KOPT-K1 (cell line): ENCODE measurements around the gene XG.
"Not testable (repeated sequence)": the region's sequence is repeated elsewhere in the genome, so short reads cannot be mapped to it uniquely, and the experiment has no call there.

Experiments
- H3K27ac ChIP-seq: fragments of 200-600 bp; sonication (generic); 2 replicates; pipeline ENCODE4 v1.5.1; 2016; ENCODE audit warnings: antibody characterized with exemption, mild to moderate bottlenecking, low read depth, low read length; ENCODE audit not compliant: poor library complexity, severe bottlenecking
- H3K36me3 ChIP-seq: fragments of 200-600 bp; sonication (generic); 2 replicates; pipeline ENCODE4 v1.5.1; 2017; ENCODE audit warnings: antibody characterized with exemption, mild to moderate bottlenecking, low read length, moderate library complexity; ENCODE audit not compliant: insufficient read depth
- H3K9me3 ChIP-seq: fragments of 200-600 bp; sonication (generic); 2 replicates; pipeline ENCODE4 v1.5.1; 2017; ENCODE audit warnings: antibody characterized with exemption, low read length, mild to moderate bottlenecking; ENCODE audit not compliant: insufficient read depth, poor library complexity, severe bottlenecking

XG gene

DNA sequence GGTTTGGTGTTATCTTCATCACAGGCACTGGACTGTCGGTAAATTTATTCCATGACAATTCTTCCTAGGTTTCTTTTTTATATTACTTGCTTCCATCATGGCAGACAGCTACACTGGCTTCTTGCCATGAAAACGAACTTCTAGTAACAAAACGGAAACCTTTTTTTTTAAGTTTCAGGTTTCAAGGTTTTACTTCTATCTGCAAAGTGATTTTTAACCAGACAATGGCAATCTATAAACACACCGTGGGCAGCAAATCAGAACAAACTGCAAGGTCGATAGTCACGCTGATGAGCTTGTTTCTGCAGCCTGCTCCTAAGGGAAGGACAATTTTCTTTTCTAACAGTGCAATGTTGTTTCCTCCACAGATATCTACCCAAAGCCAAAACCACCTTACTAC lies 29.9 kb downstream of the XG start:
- Histone ChIP-seq H3K36me3 (no peaks in the 10 kb centered on the region), H3K9me3 (no peaks in the 10 kb centered on the region), H3K27ac (peak overlapping the region; percentile 69)

DNA sequence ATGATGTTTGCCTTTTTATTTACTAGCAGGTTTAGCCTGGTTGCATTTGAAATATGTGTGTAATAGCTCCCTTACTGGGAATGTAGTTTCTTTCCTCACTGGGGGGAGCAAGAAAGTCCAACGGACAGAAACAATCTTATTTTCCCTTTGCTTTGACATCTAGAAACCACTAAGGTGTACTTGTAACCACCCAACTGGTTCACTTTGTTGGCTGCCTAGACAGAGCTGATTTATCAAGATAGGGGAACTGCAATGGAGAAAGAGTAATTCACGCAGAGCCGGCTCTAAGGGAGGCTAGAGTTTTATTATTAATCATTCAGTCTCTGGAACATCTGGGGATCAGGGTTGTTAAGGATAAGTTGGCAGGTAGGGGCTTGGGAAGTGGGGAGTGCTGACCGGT lies 30.3 kb downstream of the XG start:
- Histone ChIP-seq H3K9me3 (no peaks in the 10 kb centered on the region), H3K36me3 (no peaks in the 10 kb centered on the region), H3K27ac (peak overlapping the region; percentile 69)

DNA sequence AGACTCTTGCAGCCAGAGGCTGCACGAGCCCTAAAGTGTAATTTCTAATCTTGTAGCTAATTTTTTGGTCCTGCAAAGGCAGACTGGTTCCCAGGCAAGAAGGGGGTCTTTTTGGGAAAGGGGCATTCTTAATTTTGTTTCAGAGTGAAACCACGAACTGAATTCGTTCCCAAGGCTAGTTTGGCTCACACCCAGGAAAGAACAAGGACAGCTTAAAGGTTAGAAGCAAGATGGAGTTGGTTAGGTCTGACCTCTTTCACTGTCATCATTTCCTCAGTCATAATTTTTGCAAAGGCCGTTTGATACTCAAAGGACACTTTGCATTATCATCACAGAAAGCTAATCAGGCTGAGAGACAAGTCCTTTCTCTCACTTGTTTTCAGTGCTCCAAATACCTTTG lies 30.9 kb downstream of the XG start:
- H3K9me3 ChIP-seq = no peaks in the 10 kb centered on the region
- no peaks in the 10 kb centered on the region for H3K36me3 ChIP-seq
- peak overlapping the region; percentile 69 for H3K27ac ChIP-seq

DNA sequence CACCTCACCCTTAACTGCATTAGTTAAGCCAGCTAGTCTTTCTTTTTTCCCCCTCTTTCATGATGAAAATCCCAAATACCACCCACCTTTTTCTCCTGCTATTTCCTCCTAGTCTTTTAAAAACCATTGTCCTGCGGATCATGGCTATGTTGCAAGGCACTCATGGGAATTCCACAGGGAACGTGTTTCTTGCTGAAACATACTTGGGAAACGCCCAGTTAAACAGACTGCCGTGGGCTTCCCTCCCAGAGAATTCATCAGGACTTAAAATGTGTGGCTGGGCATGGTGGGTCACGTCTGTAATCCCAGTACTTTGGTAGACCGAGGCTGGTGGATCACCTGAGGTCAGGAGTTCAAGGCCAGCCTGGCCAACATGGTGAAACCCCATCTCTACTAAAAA lies 32.2 kb downstream of the XG start:
- no peaks in the 10 kb centered on the region for H3K36me3 ChIP-seq
- no peaks in the 10 kb centered on the region for H3K9me3 ChIP-seq
- H3K27ac ChIP-seq = no peak overlapping the region

DNA sequence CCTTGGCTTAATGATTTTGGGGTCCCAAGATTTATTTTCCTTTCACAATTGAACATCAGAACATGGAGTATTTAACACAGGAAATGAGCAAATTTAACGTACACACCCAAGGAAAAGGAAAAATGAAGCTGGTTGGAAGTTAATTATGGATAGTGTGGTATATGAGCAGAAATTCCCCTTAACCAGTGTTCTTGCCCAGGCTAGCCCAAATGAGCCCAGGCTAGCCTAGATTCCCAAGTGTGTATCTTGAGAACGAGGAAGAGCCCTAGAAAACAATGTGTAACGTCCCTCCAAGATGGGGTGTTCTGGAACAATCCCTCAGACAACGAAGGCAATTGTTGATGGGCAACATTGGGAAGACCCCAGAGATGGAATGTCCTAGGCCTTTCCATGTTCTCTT lies 33.7 kb downstream of the XG start:
- H3K36me3 ChIP-seq = no peaks in the 10 kb centered on the region
- no peaks in the 10 kb centered on the region for H3K9me3 ChIP-seq
- H3K27ac ChIP-seq = no peak overlapping the region

DNA sequence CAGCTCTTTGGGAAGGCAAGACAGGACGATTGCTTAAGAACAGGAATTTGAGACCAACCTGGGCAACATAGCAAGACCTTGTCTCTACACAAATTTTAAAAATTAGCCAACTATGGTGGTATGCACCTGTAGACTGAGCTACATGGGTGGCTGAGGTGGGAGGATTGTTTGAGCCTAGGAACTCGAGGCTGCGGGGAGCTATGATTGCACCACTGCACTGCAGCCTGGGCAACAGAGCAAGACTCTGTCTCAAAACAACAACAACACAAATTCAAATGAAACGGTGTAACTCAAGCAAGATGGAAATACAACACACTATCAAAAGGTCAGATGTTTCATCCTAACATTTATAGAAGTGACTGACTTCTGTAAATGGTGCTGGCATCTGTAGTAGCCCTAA lies 37.1 kb downstream of the XG start:
- Histone ChIP-seq H3K36me3 (no peaks in the 10 kb centered on the region), H3K9me3 (no peaks in the 10 kb centered on the region), H3K27ac (no peak overlapping the region)

DNA sequence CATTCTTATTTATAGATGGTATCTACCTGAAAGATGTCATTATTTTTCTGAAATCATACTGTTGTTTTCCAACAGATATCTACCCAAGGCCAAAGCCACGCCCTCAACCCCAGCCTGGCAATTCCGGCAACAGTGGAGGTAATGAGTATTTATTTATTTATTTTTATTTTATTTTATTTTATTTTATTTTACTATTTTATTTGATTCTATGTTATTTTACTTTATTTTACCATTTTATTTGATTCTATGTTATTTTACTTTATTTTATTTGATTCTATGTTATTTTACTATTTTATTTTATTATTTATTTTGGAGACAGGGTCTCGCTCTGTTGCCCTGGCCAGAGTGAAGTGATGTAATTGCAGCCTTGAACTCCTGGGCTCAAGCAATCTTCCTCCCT lies 37.7 kb downstream of the XG start:
- Histone ChIP-seq H3K9me3 (no peaks in the 10 kb centered on the region), H3K27ac (no peak overlapping the region), H3K36me3 (no peaks in the 10 kb centered on the region)

DNA sequence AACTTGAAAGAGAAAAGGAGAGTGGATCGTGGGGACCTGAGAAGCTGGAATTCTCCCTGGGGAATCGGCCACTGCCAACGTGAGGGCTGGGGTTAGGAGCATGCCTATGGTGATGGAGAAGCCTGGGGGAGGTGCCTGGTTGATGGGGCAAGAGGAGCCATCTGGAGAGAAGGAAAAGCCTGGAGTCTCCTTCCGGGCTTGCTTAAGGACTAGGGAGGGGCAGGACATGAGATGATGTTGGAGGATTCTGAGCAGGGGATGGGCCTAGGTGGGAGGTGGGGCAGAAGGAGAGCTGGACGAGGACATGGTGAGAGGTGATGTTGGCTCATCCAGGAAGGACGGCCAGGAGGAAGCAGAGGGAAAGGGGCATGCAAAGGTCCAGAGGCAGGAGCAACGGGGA lies 41.9 kb downstream of the XG start:
- no peak overlapping the region for H3K27ac ChIP-seq

DNA sequence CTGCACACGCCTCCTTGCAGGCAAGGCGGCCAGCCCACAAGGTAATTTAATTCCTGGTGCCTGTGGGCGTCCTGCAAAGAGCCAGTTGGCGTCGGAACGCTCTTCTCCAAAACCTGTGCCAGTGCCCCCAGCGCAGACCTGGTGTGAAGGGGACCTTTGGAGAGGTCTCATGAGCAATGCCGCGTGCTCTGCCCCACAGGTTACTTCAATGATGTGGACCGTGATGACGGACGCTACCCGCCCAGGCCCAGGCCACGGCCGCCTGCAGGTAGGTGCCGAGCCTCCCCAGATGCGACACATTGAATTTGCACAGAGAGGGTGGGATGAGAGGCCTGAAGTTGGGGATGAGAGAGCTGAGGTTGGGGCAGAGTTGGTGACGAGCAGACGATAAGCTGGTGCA lies 42.5 kb downstream of the XG start:
- no peak overlapping the region for H3K27ac ChIP-seq
- no peaks in the 10 kb centered on the region for H3K36me3 ChIP-seq
- H3K9me3 ChIP-seq = no peaks in the 10 kb centered on the region

More for the DNA sequence above, 41.9 kb downstream of the XG start:
- H3K36me3 ChIP-seq = no peaks in the 10 kb centered on the region
- H3K9me3 ChIP-seq = no peaks in the 10 kb centered on the region

DNA sequence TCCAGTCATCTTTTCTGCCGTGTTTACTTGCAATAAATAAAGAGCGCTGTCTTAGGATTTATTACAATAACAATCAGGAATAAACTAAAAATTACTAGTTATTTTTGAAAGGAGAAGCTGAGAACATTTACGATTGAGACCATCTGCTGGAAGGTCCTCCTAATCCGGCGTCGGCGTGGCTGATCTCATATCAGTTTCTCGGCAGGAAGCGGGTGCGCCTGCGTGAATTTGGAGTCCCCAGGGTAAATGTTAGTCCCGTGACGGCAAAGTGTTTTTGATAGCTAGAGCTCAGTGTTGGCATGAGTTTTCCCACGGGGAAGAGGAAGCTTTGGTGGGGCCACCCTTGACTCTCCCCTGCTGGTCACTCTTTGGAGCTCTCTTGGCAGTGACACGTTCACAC lies 45.0 kb downstream of the XG start:
- H3K36me3 ChIP-seq, H3K9me3 ChIP-seq, H3K27ac ChIP-seq: not testable (repeated sequence)

DNA sequence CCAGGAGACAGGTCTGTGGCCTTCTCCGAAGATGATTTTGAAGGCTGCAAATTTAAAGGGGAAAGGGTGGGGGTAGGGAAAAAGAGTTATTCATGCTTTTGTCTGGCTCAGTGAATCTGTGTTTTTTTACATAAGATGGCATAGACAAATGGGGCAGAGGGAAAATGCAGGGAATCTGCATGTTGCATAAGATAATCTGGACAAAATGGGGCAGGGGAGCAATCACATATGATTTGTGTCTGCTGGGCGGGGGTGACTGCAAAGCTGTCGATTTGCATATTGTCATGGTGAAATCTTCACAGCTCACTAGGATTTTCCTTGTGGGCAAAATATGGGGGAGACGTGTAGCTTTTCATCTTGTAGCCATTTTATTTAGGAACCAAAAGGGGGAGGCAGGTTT lies 47.5 kb downstream of the XG start:
- Histone ChIP-seq H3K9me3 (no peaks in the 10 kb centered on the region), H3K27ac (no peak overlapping the region), H3K36me3 (no peaks in the 10 kb centered on the region)

DNA sequence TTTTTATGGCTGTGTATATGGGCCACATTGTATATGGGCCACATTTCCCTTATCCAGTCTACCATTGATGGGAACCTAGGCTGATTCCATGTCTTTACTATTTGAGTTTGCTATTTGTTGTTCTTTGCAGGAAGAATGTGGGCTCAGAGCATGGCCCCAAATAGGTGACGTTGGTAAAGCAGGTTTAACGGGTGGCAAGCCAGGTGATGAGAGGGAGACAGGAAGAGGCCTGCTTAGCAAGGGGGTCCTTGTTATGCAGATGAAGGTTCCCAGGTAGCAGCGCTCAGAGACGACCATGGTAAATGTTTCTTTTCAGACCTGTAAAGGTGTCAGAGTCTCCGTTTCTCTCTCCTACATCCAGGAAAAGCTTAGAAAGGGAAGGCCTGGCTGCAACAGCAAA lies 48.1 kb downstream of the XG start:
- not testable (repeated sequence) for H3K9me3 ChIP-seq, H3K27ac ChIP-seq, H3K36me3 ChIP-seq

DNA sequence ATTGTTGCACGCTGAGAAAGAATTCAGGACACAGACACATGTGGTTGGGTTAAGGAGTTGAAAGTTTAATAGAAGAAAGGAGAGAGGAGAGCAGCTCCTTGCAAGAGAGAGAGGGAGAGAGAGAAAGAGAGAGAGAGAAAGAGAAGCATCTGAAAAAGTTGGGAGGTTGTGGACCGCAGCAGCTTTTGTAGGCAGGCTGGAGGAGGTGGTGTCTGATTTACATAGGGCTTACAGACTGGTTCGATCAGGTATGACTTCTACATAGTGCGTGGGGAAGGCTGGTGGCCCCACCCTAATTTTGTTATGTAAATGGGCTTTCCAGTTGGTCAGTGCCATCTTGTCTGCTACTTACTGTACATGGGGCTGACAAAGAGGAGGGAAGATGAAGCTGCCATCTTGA lies 49.4 kb downstream of the XG start:
- Histone ChIP-seq H3K36me3 (no peaks in the 10 kb centered on the region), H3K9me3 (no peaks in the 10 kb centered on the region), H3K27ac (no peak overlapping the region)

DNA sequence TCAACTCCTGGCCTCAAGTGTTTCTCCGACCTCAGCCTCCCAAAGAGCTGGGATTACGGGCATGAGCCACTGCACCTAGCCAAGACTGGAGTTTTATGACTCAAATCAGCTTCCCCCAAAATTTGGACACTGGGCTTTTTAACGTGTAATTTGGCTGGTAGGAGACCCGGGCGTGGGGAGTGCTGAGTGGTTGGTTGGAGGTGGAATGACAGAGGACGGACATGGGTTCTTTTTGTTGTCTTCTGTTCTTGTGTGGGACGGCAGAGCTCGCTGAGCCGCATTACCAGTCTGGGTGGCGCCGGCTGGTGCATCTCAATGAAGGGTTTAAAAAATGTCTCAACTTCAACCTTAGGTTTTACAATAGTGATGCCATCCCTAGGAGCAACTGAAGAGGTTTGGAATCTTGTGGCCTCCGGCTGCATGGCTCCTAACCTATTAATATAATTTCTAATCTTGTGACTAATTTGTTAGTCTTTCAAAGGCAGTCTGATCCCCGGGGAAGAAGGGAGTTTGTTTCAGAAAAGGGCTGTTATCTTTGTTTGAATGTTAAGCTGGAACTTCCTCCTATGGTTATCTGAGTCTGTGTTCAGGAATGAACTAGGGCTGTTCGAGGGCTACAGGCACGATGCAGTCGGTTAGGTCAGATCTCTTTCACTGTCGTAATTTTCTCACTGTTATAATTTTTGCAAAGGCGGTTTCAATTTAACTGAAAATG lies 50.7 kb downstream of the XG start:
- not testable (repeated sequence) for H3K27ac ChIP-seq, H3K9me3 ChIP-seq, H3K36me3 ChIP-seq

DNA sequence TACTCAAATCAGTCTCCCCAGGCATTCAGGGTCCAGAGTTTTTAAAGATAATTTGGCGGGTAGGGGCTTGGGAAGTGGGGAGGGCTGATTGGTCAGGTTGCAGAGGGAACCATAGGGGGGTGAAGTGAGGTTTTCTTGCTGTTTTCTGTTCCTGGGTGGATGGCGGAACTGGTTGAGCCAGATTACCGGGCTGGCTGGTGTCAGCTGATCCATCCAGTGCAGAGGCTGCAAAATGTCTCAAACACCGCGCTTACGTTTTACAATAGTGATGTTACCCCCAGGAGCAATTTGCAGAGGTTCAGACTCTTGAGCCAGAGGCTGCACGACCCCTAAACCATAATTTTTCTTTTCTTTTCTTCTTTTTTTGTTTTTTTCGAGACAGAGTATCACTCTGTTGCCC lies 51.6 kb downstream of the XG start:
- not testable (repeated sequence) for H3K27ac ChIP-seq, H3K36me3 ChIP-seq, H3K9me3 ChIP-seq

DNA sequence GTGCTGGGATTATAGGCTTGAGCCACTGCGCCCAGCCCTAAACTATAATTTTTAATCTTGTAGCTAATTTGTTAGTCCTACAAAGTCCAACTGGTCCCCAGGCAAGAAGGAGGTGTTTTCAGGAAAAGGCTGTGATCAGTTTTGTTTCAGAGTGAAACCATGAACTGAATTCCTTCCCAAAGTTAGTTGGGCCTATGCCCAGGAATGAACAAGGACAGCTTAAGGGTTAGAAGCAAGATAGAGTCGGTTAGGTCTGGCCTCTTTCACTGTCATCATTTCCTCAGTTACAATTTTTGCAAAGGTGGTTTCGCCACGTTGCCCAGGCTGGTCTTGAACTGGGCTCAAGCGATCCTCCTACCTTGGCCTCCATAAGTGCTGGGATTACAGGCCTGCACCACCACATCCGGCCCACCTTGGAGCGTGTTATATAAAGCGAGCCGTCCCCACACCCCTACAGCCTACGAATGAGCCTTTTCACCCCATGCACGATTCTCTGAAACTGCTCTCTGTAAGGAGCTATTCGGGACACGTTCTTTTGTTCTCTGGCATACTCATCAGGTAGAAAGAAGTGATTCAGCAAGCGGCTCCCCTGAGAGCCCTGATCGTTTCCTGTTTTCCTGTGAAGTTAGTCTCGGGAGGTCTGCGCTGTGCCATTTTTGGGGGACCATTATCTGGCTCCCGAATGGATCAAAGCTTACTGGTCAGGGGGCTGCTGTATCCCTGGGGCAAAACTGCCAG lies 52.4 kb downstream of the XG start:
- not testable (repeated sequence) for H3K36me3 ChIP-seq, H3K9me3 ChIP-seq, H3K27ac ChIP-seq
